Left ventricle myocardium inferior (tissue), 1 donor: ENCODE measurements around the gene MBOAT1. TPM values are rescaled to one million over a fixed set of nuclear protein-coding genes. Genes with fewer than 3 reads are reported as not detected.
"Not testable (repeated sequence)": the region's sequence is repeated elsewhere in the genome, so short reads cannot be mapped to it uniquely, and the experiment has no call there.

ENCODE experiments used
- DNase-seq: peaks from one replicate; pipeline ENCODE4 v3.0.0-alpha.2; 2020
- H3K27ac ChIP-seq: fragments of 200-600 bp; replicated peaks from 2 replicates; pipeline ENCODE4 v1.8.0; 2021
- H3K27me3 ChIP-seq: fragments of 200-600 bp; 2 replicates; pipeline ENCODE4 v1.8.0; 2021; ENCODE audit warnings: low read depth
- H3K36me3 ChIP-seq: fragments of 200-600 bp; 2 replicates; pipeline ENCODE4 v1.8.0; 2021
- H3K4me1 ChIP-seq: fragments of 200-600 bp; 2 replicates; pipeline ENCODE4 v1.8.0; 2021
- H3K4me3 ChIP-seq: fragments of 200-600 bp; 2 replicates; pipeline ENCODE4 v1.8.0; 2021; ENCODE audit warnings: mild to moderate bottlenecking, moderate library complexity
- H3K9me3 ChIP-seq: fragments of 200-600 bp; replicated peaks from 2 replicates; pipeline ENCODE4 v1.8.0; 2021
- CTCF ChIP-seq: fragments of 200-600 bp; IDR thresholded peaks from 2 replicates; pipeline ENCODE4 v1.8.0; 2021; ENCODE audit warnings: antibody characterized with exemption, mild to moderate bottlenecking, borderline replicate concordance
- intact Hi-C: fragments of 100-400 bp; cut with micrococcal nuclease; formaldehyde crosslinking; loops from one replicate; pipeline ENCODE4 v1.11.0; 2022
- total RNA-seq: library from RNA; stranded (reverse); fragmentation: NEBNext Ultra II Directional; extraction: Animal tissue kit (Norgen Biotek cat#: 25700); gene quantifications from one replicate; pipeline ENCODE4 v1.2.1, GENCODE V29; 2021
- donor health status: DM: no; HTN: yes; CAD: no; lungs with severe emphysema.

MBOAT1 gene
- total RNA-seq, 1 donor from 2014 or later = 5.6 TPM

DNA sequence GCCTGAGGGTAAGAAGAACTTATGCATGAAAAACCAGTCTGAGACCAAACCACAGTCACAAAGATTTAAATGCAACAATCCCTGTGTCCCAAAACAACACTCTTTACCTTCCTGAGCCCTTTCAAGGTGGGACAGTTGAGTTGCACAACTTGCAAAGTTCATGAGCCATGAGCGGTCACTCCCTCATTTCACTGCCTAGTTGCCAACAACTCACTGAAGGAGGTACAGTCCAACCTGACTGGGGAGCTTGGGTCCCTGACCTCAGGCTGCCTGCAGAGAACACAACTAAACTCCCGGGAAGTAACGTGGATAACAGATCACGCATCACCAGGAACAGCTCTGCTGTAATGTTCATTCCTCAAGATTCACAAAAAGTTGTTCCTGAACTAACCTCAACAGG, 69.4 kb downstream of the MBOAT1 start:
- H3K4me3 ChIP-seq = no peak overlapping the region
- H3K27ac ChIP-seq = no peak overlapping the region
- no peak for DNase-seq
- no peaks in the 10 kb centered on the region for H3K27me3 ChIP-seq
- H3K36me3 ChIP-seq = peaks cover 72% of the 10 kb centered on the region
- H3K9me3 ChIP-seq = no peaks in the 10 kb centered on the region
- TF ChIP-seq CTCF = no peak
- H3K4me1 ChIP-seq = no peaks in the 10 kb centered on the region
- intact Hi-C loops = no loop called here

DNA sequence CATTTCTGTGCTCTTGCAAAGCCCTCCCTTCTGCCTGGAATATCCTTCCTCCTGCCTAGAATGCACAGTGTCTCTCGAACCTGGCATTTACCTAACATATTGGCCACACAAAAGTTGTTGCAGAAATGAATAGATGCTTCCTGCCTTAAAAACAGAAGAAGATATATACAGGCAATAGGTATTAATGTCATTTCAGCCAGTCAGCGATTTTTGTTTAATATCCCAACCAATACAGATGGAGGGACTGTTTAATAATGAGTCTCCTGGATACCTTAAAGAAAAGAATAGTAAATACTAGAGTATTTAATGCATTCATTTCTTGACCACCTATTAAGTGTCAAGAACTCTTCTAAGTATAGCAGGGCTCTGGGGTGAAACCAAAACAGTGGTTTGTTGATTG, 70.3 kb downstream of the MBOAT1 start:
- Histone ChIP-seq H3K4me3 (no peak overlapping the region), H3K4me1 (no peaks in the 10 kb centered on the region), H3K27ac (no peak overlapping the region), H3K36me3 (peaks cover 68% of the 10 kb centered on the region), H3K9me3 (no peaks in the 10 kb centered on the region), H3K27me3 (no peaks in the 10 kb centered on the region)
- TF ChIP-seq CTCF = no peak
- intact Hi-C loops = no loop called here
- no peak for DNase-seq

DNA sequence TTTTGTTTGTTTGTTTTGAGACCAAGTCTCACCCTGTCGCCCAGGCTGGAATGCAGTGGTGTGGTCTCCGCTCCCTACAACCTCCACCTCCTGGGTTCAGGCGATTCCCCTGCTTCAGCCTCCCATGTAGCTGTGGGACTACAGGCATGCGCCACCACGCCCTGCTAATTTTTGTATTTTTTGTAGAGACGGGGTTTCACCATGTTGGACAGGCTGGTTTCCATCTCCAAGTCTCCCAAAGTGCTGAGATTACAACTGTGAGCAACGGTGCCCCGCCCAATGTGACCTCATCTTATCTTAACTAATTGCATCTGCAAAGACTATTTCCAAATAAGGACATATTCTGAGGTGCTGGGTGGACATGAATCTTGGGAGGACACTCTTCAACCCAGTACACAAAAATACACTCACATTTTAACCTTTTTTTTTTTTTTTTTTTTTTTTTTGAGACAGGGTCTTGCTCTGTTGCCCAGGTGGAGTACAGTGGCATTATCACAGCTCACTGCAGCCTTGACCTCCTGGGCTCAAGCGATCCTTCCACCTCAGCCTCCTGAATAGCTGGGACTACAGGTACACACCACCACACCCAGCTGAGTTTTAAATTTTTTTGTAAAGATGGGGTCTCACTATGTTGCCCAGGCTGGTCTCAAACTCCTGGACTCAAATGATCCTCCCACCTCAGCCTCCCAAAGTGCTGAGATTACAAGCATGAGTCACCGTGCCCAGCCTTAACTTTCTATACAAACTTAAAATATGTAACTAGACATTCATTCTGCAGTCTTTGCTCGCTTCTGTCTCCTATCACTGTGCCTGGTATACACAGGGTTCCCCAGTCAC, 72.9 kb downstream of the MBOAT1 start:
- Histone ChIP-seq H3K4me1 (peaks cover 11% of the 10 kb centered on the region), H3K36me3 (peaks cover 58% of the 10 kb centered on the region)
- H3K9me3 ChIP-seq, H3K4me3 ChIP-seq, H3K27me3 ChIP-seq, intact Hi-C loops, H3K27ac ChIP-seq, DNase-seq: not testable (repeated sequence)

DNA sequence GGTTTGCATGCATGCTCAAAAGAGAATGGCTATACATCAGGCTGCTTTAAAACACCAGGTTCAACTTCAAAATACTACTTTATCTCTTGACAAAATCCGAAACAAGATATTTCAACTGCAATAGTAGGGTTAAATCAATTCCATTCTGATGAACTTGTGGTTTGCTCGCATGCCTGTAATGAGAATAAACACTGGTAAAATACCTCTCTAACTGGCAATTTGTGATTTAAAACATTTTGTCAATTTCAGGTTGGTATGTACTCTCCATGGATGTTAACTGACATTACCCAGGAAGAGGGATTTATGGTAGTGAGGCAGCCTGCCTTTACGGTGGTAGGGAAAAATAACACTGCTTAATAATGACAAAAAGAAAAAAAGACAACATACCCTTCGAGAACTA, 74.4 kb downstream of the MBOAT1 start:
- TF ChIP-seq CTCF = no peak
- no peak for DNase-seq
- peaks cover 44% of the 10 kb centered on the region for H3K36me3 ChIP-seq
- intact Hi-C loops = no loop called here
- H3K4me1 ChIP-seq = peaks cover 11% of the 10 kb centered on the region
- no peak overlapping the region for H3K4me3 ChIP-seq
- no peaks in the 10 kb centered on the region for H3K27me3 ChIP-seq
- H3K27ac ChIP-seq = no peak overlapping the region
- no peaks in the 10 kb centered on the region for H3K9me3 ChIP-seq

DNA sequence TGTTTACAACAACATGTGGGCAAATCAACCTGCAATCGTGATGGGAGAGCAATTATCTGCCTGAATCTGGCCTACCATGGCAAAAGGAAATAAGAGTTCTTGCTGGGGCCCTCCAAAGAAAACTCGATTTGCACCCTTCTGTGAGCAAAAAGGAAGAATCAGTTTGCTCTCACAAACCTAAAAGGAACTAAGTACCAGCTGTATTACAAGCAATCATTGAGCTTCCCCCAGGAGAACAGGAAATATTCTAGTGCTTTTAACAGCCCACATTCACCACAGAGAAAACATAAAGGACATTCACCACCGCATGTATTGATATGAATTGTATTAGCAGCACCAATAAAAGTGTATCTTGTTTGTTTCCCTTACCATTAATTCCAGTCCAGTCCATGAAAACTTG, 75.0 kb downstream of the MBOAT1 start:
- TF ChIP-seq CTCF = no peak
- Histone ChIP-seq H3K36me3 (peaks cover 38% of the 10 kb centered on the region), H3K27ac (no peak overlapping the region), H3K4me1 (peaks cover 11% of the 10 kb centered on the region), H3K27me3 (no peaks in the 10 kb centered on the region), H3K9me3 (no peaks in the 10 kb centered on the region), H3K4me3 (no peak overlapping the region)
- no peak for DNase-seq
- intact Hi-C loops = no loop called here

- Histone ChIP-seq H3K9me3 (no peaks in the 10 kb centered on the region), H3K4me1 (peaks cover 11% of the 10 kb centered on the region), H3K4me3 (no peak overlapping the region), H3K27ac (no peak overlapping the region), H3K36me3 (peaks cover 29% of the 10 kb centered on the region), H3K27me3 (no peaks in the 10 kb centered on the region)
- intact Hi-C loops = no loop called here
- no peak for TF ChIP-seq CTCF
- no peak for DNase-seq
These were observed 76.5 kb downstream of the MBOAT1 start for GRCh38 chr6:20135677-20136268.
